Peyer's patch (tissue), 4 donors: Measurements from ENCODE around the gene CLCN4. TPM values are rescaled to one million over a fixed set of nuclear protein-coding genes. Genes with fewer than 3 reads are reported as not detected.

Experiments used
- DNase-seq, 3 donors: peaks; one replicate each; pipeline ENCODE4 v3.0.0-alpha.2; 2017 to 2019
- H3K27ac ChIP-seq, 4 donors: fragments of 200-600 bp; sonication (generic); one replicate each; pipeline ENCODE4 v1.5.1; 2016 to 2019
- H3K27me3 ChIP-seq, 2 donors: fragments of 200-600 bp; sonication (generic); one replicate each; pipeline ENCODE4 v1.5.1; 2019
- H3K36me3 ChIP-seq, 3 donors: fragments of 200-600 bp; sonication (generic); one replicate each; pipeline ENCODE4 v1.5.1; 2016 to 2019
- H3K4me1 ChIP-seq, 4 donors: fragments of 200-600 bp; sonication (generic); one replicate each; pipeline ENCODE4 v1.5.1; 2016 to 2019
- H3K4me3 ChIP-seq, 4 donors: fragments of 200-600 bp; sonication (generic); 1 replicate in 3 of 4; 2 replicates in 1 of 4; pipeline ENCODE4 v1.5.1; 2016 to 2019; ENCODE audit warnings: mild to moderate bottlenecking in 1 of 4
- H3K9me3 ChIP-seq, 4 donors: fragments of 200-600 bp; sonication (generic); one replicate each; pipeline ENCODE4 v1.5.1; 2016 to 2019; ENCODE audit warnings: mild to moderate bottlenecking in 1 of 4
- CTCF ChIP-seq, 6 experiments: fragments of 450-650 bp in 4 of 6; fragments of 200-600 bp in 2 of 6; sonication (generic) in 1 of 6; IDR thresholded peaks; one replicate each; pipeline ENCODE4 v1.5.1; 2017 to 2019; ENCODE audit warnings: antibody characterized with exemption in 6 of 6, mild to moderate bottlenecking in 3 of 6, moderate library complexity in 1 of 6
- POLR2A ChIP-seq, 2 donors: fragments of 450-650 bp; IDR thresholded peaks; one replicate each; pipeline ENCODE4 v1.5.1; 2017; ENCODE audit warnings: antibody characterized with exemption in 2 of 2, mild to moderate bottlenecking in 2 of 2, moderate library complexity in 2 of 2
- total RNA-seq, 4 donors: library from RNA; depleted of rRNA; stranded (reverse); fragments of >200 nt; gene quantifications; one replicate each; pipeline ENCODE4 v1.1.0, GENCODE V29; 2016

The CLCN4 gene
- total RNA-seq, 4 donors from 2014 or later = 0.35 to 4.3 (median 1.7) TPM; not detected in 1

- Histone ChIP-seq H3K9me3 (no peaks in the 10 kb centered on the region), H3K4me1 (no peaks in the 10 kb centered on the region), H3K27me3 (no peaks in the 10 kb centered on the region), H3K4me3 (no peak overlapping the region), H3K36me3 (no peaks in the 10 kb centered on the region), H3K27ac (no peak overlapping the region)
- no peak for TF ChIP-seq CTCF (IDR thresholded peaks at IDR 0.05)
- no peak for TF ChIP-seq POLR2A (IDR thresholded peaks at IDR 0.05)
- no peak for DNase-seq
Measured at GRCh38 chrX:10235851-10236250, 79.1 kb downstream of the CLCN4 start.

GRCh38 chrX:10237241-10237640 is 80.5 kb downstream of the CLCN4 start:
- Histone ChIP-seq H3K9me3 (no peaks in the 10 kb centered on the region), H3K4me3 (no peak overlapping the region), H3K4me1 (no peaks in the 10 kb centered on the region), H3K27ac (no peak overlapping the region), H3K27me3 (no peaks in the 10 kb centered on the region), H3K36me3 (no peaks in the 10 kb centered on the region)
- no peak for TF ChIP-seq POLR2A (IDR thresholded peaks at IDR 0.05)
- no peak for TF ChIP-seq CTCF (IDR thresholded peaks at IDR 0.05)
- no peak for DNase-seq

GRCh38 chrX:10239611-10240064 is 82.9 kb downstream of the CLCN4 start:
- H3K4me1 ChIP-seq = no peaks in the 10 kb centered on the region
- no peaks in the 10 kb centered on the region for H3K36me3 ChIP-seq
- TF ChIP-seq POLR2A (IDR thresholded peaks at IDR 0.05) = no peak
- TF ChIP-seq CTCF (IDR thresholded peaks at IDR 0.05) = no peak
- H3K9me3 ChIP-seq = no peaks in the 10 kb centered on the region
- no peaks in the 10 kb centered on the region for H3K27me3 ChIP-seq
- DNase-seq = no peak
- no peak overlapping the region for H3K27ac ChIP-seq
- H3K4me3 ChIP-seq = no peak overlapping the region

- Histone ChIP-seq H3K4me1 (no peaks in the 10 kb centered on the region), H3K4me3 (no peak overlapping the region), H3K27ac (no peak overlapping the region), H3K36me3 (no peaks in the 10 kb centered on the region), H3K27me3 (no peaks in the 10 kb centered on the region), H3K9me3 (no peaks in the 10 kb centered on the region)
- TF ChIP-seq CTCF (IDR thresholded peaks at IDR 0.05) = no peak
- no peak for TF ChIP-seq POLR2A (IDR thresholded peaks at IDR 0.05)
- DNase-seq = no peak
Measured at GRCh38 chrX:10240918-10241317, 84.1 kb downstream of the CLCN4 start.

DNA sequence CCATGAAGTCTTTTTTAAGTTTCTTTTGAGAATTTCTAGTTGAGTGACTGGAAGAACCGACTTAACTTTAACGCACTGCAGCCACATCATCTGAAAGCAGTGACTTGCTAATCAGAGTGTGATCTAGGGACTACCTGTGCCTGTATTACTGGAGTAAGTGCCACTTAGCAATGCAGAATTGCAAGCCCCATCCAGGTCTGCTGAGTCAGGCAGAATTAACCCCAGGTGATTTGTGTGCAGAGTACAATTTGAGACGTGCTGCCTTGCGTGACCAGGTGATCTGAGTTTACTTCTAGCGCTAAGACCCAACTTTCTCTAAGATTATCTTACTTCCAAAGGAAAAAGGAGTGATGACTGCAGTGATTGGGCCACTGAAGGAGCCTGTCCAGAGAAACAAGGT is 85.3 kb downstream of the CLCN4 start:
- Histone ChIP-seq H3K27ac (no peak overlapping the region), H3K36me3 (no peaks in the 10 kb centered on the region), H3K9me3 (no peaks in the 10 kb centered on the region), H3K27me3 (no peaks in the 10 kb centered on the region), H3K4me1 (no peaks in the 10 kb centered on the region), H3K4me3 (no peak overlapping the region)
- no peak for TF ChIP-seq CTCF (IDR thresholded peaks at IDR 0.05)
- no peak for TF ChIP-seq POLR2A (IDR thresholded peaks at IDR 0.05)
- no peak for DNase-seq

DNA sequence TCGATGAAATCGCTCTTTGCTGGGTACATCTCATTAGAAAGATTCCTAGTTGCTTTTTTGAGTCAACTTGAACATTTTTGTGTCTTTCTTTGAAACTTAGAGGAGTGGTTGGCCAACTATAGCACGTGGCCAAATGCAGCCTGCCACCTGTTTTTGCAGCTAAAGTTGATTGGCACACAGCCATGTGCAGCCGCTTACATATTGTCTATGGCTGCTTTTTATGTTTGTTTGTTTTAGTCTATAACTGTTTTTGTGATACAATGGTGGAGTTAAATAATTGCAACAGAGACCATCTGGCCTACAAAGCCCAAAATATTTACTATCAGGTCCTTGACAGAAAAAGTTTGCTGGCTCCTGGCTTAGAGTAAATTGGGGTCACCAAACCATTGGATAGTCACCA is 86.3 kb downstream of the CLCN4 start:
- DNase-seq = no peak
- Histone ChIP-seq H3K9me3 (no peaks in the 10 kb centered on the region), H3K4me1 (no peaks in the 10 kb centered on the region), H3K4me3 (no peak overlapping the region), H3K27ac (no peak overlapping the region), H3K27me3 (no peaks in the 10 kb centered on the region), H3K36me3 (no peaks in the 10 kb centered on the region)
- TF ChIP-seq POLR2A (IDR thresholded peaks at IDR 0.05) (no peak), CTCF (IDR thresholded peaks at IDR 0.05) (no peak)
